Activated CD4-positive, alpha-beta T cell treated with anti-CD3 and anti-CD28 coated beads, Interleukin-2, Interleukin-6, amounts not matched to agents 100 ng/mL and 50 ng/mL, durations not matched to agents 16 hours and 8 hours (primary cell): ENCODE results near the gene PAPOLA.
"Not testable (repeated sequence)": the region's sequence is repeated elsewhere in the genome, so short reads cannot be mapped to it uniquely, and the experiment has no call there.

Source experiments
- DNase-seq: peaks from one replicate; pipeline ENCODE4 v3.0.0-alpha.2; 2020

Gene PAPOLA

DNA sequence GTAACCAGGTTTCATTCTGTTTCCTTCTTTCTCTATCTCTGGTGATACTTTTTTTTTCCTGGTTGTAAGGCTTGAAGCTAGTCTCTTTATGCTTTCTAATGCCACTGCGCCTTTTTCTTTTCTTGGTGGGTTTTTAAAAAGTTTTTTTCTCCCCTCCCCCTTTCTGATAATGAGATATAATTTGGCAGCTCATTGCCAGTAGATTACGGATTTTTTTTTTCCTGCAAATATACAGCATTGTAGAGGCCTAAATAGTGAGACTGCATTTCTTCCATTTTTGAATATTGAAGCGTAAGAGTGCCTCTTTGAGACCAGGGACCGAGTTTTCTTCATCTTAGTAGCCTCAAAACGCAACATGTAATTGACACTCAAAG is 1.1 kb downstream of the PAPOLA start:
- DNase-seq: no peak

DNA sequence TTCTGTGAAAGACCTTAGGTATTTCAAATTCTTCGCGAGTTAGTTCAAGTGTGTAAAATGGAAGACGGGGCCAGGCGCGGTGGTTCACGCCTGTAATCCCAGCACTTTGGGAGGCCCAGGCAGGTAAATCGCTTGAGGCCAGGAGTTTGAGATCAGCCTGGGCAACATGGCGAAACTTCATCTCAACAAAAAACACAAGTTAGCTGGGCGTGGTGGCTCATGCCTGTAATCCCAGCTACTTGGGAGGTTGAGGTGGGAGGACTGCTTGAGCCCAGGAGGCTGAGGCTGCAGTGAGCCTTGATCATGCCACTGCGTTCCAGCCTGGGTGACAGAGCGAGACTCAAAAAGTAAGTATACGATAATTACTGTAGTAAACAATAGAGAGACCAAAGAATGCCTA is 2.2 kb downstream of the PAPOLA start:
- DNase-seq: not testable (repeated sequence)

DNA sequence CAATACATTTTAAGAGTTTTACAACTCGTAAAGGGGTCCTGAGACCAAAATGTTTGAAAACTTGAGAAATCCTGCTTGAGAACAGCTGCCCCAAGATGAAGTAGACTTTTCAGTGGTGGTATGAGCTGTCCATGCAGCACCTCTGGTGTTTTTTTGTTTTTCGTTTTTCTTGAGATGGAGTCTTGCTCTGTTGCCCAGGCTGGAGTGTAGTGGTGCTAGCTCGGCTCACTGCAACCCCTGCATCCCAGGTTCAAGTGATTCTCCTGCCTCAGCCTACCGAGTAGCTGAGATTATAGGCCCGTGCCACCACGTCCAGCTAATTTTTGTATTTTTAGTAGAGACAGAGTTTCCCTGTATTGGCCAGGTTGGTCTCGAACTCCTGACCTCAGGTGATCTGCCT is 5.5 kb downstream of the PAPOLA start:
- no peak for DNase-seq

DNA sequence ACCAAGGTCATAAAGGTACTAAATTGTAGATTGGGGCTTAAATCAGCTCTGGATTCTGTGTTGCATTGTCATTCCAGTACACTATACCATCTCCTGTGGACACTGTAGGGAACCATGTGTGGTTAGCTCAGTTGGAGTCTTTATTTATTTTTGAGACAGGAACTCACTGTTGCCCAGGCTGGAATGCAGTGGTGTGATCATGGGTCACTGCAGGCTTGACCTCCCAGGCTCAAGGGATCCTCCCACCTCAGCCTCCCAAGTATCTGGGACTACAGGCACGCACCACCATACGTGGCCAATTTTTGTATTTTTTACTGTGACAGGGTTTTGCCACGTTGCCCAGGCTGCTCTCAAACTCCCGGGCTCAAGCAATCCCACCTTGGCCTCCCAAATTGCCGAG is 6.7 kb downstream of the PAPOLA start:
- DNase-seq: no peak

DNA sequence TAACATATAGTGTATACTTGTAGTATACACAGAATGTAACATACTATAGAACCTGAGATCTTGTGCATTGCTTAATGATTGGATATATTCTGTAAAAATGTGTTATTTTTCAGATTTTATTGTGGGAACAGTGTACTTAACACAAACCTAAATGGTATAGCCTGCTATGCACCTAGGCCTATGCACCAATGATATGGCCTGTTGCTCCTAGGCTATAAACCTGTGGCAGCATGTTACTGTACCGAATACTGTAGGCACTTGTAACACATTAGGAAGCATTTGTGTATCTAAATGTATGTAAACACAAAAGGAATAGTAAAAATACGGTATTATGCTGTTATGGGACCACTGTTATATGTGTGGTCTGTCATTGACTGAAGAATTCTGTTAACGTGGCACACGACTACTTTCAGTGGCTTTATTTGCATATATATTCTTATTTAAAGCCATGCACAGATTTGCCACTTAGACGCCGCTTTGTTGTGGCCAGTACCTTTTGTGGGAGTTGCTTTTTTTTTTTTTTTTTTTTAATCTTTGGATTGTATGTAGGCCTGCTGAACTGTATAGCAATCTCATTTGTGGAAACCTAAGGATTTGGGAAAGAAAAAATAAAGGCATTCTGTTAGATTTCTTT is 7.4 kb downstream of the PAPOLA start:
- DNase-seq: no peak

DNA sequence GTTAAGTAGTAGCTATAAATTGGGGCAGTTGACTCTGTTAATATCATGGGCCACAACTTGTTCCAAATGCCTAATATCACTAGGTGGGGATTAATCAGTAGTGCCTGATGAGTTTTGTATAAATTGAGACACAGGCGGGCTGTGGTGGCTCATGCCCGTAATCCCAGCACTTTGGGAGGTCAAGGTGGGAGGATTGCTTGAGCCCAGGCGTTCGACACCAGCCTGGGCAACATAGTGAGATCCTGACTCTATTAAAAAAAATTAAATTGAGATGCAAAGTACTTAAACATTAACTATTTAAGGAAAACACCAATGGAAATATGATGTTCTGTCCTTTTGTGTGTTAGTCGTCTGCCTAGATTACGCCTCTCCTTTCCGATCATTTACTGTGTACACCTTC is 9.0 kb downstream of the PAPOLA start:
- DNase-seq: no peak

DNA sequence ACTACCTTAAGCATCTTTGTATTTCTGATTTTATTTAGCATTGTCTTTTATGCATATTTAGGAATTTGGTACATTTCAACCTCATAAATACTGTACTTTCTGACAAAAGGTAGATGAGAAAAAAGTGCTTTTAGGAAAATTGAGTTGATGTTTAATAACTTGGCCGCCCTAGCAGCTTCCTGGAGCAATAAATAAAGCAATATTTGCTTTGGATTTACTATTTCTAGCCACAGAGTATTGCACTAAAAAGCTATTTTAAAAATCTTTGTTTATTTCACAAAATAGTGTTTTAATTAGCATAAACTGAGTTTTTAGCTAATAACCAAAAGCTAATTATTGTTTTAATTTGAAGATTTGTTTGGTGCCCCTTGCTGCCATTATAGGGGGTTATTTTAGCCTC is 9.5 kb downstream of the PAPOLA start:
- no peak for DNase-seq

DNA sequence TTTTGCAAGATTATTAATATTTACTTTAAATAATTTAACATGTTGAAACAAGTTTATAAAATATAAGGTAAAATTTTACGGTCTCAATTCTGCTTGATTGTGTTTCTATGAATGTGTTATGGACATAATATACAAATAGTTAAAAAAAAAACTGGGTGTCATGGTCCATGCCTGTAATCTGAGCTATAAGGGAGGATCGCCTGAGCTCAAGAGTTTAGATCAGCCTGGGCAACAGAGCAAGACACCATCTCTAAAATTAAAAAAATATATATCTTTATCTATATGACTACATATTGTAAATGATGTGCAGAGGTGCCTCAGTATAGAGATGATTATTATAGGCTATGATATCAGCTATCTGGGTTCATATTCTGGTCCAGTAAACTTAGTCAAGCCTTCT is 9.9 kb downstream of the PAPOLA start:
- no peak for DNase-seq

DNA sequence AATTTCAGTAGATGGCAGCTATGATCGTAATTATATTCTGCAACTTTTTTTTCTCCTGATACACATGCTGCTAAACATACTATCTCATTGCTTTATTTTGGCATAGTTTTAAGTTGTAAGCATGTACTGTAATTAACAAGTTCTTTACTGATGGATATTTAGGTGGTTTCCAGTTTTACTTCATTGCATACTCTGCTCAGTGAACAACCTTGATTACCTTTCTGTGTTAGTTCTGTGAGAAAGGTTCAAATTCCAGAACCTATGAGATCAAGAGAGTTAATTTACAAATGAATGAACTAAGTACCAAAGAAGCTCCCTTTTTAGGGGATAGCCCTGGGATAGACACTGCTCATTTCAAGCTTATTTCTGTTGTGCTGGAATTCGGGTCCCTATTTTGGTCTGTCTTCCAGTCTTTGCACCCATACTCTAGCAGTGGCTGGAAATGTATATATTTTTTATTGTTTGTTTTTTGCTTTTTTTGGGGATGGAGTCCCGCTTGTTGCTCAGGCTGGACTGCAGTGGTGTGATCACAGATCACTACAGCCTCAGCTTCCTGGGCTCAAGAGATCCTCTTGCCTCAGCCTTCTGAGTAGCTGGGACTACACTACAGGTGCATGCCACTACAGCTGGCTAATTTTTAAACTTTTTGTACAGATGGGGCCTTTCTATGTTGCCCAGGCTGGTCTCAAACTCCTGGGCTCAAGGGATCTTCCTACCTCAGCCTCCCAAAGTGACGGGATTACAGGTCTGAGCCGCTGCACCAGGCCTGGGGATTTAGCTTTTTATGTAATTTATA is 10.6 kb downstream of the PAPOLA start:
- no peak for DNase-seq

DNA sequence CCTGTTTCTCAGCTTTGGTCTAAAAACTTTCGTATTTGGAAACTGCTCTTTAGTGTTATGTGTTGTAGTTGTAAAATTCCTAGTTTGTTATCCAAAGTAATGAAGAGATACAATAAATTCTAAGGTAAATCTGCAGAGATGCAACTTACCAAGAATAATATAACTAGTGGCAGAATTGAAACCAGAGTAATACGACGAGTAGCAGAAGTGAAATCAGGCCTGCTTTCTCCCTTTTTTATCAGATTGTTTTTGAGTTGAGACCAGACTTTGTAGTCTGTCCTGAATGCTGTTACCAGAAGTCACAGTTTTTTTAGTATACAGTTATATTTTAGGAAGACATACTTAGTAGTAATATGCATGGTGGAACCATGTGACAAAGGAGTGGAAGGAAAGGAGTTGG is 12.5 kb downstream of the PAPOLA start:
- no peak for DNase-seq

DNA sequence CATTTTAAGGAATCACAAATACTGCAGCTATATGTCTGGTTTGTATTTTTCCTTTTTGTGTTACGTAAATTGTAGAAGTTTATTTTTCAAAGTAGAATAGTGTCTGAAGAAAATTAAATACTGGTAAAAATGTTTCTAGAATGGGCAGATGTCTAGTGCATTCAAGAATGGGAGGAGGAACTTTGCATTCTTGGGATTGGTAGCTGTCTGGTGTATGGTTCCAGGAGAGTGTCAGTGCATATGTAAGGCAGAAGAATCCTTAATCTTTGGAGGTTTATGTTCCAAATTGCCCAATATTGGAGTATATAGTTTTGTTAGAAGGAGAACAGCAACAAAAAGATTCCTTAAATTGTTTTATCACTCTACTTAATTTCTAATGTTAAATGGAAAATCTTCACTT is 13.5 kb downstream of the PAPOLA start:
- DNase-seq: no peak

DNA sequence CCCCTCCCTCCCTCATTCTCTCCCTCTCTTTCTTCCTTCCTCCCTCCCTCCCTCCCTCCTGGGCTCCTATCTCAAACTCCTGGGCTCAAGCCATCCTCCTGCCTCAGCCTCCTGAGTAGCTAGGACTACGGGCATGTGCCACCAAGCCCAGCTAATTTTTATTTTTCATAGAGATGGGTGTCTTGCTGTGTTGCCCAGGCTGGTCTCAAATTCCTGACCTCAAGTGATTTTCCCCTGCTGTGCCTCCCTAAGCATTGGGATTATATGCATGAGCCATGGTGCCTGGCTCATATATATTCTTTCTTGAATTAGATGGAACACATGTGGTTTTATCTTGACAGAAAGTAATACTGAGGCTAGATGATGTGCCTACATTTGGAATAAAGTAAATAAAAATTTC is 14.2 kb downstream of the PAPOLA start:
- DNase-seq: no peak

DNA sequence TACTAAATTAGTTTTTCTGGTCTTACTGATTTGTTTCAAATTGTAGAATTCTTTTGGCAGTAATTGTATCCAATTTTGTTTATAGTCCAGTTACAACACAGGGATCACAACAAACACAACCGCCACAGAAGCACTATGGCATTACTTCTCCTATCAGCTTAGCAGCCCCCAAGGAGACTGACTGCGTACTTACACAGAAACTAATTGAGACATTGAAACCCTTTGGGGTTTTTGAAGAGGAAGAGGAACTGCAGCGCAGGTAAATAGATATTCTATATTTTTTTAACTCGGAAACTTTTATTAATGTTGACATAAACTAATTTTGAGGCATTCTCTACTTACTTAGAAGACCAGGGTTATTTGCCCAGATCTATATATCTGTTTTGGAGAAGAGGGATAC is 17.8 kb downstream of the PAPOLA start:
- no peak for DNase-seq

DNA sequence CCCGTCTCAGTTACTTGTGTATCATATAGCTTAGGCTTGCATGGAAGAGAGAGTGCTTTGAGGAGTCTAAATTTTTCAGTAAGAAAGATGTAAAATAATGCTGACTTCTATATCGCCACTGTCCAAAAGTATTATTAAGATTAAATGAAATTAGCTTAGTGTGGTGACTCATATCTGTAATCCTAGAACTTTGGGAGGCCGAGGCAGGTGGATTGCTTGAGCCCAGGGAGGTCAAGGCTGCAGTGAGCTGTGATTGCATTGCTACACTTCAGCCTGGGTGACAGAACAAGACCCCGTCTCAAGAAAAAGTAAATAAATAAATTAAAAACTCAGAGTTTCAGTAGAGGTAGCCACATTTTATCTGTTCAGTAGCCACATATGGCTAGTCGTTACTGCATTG is 23.3 kb downstream of the PAPOLA start:
- no peak for DNase-seq

DNA sequence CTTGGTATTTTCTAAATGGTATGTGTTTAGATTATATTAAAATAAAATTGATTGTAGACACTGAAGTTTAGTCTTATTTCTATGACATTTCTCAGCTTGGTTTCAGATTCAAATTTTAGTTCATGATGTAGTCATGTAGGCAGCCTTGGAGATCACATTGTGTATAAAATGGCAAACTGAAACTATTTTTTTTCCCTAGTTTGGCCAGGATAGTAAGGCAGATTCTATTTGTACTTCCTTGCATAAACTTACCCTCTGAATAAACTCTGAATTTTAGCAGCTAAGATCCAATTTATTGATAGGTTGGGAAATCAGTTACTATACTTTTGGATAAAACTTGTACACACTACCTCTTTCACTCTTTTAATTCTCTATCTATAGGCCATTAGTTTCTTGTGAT is 30.4 kb downstream of the PAPOLA start:
- no peak for DNase-seq

DNA sequence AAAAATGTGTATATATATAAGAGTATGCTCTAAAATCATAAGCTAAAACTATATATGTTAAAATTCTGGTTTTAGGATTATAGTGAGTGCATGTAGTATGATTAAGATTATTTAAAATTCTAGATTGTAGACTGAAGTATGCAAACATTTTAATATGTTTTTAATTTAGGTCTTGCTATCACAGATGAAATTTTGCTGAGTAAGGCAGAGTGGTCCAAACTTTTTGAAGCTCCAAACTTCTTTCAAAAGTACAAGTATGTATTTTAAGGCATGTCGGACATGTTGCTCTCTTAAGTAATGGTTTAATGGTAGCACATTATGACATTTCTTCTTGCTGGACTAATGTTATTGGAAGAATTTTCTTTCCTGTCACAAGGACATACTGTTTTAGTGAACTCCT is 34.6 kb downstream of the PAPOLA start:
- no peak for DNase-seq

DNA sequence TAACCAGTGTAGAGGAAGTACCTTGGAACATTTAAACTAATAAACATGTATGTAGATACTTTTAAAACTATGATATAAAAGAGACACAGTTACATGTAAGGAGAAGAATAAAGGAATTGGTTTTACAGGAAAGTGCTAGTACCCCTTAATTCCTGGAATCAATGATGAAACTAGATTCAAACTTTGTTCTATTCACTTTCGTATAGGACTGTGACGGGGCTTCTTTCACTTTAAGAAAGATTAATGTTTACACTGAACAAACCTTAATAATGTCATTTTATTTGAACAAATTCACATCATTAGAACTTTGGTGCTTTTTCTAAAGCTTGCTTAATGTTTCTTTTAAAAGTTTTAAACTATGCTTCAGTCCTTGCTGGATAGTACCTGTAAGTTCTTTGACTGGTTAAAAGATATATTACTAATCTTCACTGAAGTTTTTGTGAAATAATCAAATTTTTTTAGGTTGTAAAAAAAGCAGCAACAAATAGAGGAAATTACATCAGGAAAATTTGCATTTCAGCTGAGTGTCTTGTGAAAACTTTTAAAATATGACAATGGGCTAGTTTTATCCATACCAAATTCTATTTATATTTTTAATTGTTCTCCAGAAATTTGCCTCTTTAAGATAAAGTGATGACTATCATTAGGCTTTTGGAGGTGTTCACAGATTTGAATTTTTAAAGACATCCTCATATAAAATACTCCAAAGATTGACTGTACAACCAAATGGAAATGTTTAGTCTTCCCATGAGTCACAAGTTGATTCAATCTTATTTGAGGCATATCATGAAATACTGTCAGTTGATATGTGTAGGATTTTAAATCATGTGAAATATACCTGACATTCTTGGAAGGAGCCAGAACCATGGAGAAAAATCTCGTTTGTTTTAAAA is 36.2 kb downstream of the PAPOLA start:
- peak; percentile 14 for DNase-seq

DNA sequence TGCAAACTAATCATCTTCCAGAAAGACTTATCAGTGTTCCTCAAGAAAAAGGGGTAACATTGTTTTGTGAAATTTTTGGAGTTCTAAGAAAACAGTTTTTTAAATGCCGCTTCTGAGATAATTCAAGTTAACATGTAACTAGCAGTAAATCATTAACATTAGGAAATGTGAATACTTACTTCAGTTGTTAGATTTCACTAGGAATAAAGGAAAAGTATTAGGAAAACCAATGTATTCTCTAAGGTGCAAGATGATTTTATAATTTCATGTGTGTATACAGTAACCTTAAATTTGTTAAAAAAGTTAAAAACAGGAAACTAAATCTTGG is 36.8 kb downstream of the PAPOLA start:
- no peak for DNase-seq

DNA sequence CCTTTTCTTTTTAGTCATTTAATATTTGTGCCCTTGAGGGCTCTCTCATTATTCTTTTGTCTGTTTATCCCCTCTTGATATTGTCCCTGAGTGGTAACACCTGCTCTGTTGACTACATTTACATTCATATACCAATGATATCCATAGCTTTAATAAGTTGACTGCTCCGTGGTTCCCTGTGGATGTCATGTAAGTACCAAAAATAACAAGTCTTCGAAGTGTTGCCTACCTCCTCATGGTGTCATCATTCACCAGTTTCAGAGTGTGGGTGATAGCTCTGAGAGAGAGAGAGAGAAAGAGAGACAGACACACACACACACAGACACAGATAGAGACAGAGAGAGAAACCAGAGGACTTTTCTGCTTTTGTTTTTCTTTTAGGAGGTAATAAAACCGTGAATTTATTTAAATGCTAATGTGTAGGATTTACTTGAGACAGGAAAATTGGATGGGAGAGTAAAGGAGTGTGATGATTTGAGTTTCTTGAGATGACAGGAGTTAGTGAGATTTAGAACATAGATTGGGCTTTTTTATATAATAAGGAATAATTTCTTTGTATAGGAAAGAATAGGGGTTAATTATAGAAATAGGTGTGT is 52.2 kb downstream of the PAPOLA start:
- DNase-seq: no peak

DNA sequence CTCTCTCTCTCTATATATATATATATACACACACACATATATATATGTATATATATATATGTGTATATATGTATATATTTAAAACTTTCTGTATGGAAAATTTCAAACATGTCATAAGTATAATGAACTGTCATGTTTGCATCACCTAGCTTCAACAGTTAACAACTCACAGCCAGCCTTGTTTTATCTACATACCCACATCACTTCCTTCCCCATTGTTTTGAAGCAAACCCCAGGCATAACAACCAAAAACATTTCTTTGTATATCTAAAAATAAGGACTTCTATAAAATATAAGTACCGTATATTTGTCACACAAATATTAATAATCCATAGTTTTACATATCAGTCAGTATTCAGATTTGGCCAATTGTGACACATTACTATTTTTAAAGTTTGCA is 57.4 kb downstream of the PAPOLA start:
- DNase-seq: no peak

DNA sequence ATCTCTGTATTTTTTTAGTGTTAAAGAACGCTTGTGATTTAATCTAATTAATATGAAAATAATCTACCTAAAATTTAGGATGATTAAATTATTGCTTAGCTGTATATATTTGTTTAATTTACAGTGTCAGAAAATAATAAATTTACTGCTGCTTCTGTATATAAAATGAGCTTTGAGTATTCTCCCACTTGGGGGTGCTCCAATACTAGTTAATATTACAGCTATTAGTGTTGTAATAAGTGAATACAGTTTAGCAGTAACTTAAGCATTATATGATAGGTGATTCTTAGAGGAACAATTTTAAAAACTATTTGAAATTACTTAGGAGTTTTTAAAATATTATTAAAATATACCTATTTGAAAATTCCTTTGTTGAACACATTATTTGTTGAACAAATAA is 62.2 kb downstream of the PAPOLA start:
- DNase-seq: no peak

DNA sequence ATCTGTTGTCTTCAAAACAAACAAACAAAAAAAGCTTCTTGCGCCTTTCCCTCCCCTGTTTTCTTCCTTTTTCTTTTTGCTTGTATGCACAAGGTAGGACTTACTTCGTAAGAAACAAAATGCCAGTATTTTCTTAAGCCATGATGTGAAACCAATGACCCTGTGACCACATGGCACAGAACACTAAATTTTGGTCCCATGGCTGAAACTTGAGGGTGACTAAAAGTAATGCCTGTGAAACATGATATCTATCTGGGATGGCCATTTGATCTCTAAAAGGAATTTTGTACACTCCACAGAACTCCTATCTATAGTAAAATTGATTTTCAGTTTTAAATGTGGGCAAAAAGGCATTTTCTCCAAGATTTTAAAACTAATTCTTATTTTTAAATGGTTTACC is 63.6 kb downstream of the PAPOLA start:
- DNase-seq: no peak

DNA sequence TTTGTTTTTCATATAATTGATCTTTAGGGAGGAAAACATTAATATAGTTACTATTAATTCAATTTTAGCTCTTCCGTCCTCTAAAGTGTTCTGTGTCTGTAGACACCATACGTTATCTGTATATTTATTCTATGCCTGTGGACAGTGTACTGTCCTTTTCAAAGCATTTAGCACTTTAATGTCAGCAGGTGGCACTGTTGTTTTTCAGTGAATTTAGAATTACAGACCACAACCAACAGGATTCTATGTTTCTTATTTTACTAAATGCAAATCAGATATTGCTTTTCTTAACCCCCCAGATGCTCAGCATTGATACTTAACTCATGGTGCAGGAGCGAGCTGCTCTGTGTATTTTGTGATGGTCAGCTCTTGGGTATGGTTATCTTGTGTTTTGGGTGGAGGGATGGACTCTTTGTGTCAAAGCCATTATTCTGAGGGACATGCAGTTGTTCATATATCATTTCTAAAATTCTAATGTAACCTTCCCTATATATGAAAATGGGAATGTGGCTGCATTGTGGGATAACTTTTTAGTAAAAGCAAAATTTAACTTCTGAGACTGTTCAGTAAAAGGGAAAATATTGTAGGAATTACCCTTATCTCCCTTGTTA is 65.2 kb downstream of the PAPOLA start:
- peak; percentile 14 for DNase-seq
